ACHN (cell line): Measurements from ENCODE around the gene OSBPL5.
"Not testable (repeated sequence)": the region's sequence is repeated elsewhere in the genome, so short reads cannot be mapped to it uniquely, and the experiment has no call there.

Experiments used
- DNase-seq: peaks from one replicate; pipeline ENCODE4 v3.0.0-alpha.2; 2015
- in situ Hi-C: cut with HindIII; loops from 2 replicates; pipeline ENCODE4 v1.10.0; 2017; ENCODE audit warnings: low sequenced_read_pairs, low pct_ligation_motif_present, low pct_unique_long_range_greater_than_20kb

OSBPL5 gene

GRCh38 chr11:3186166-3186953 lies 21.2 kb upstream of the OSBPL5 start:
- no peak for DNase-seq
- in situ Hi-C loops, result no loop called here

GRCh38 chr11:3184732-3185347 lies 19.7 kb upstream of the OSBPL5 start:
- DNase-seq, result no peak
- in situ Hi-C loops, result no loop called here

- in situ Hi-C loops, result no loop called here
- no peak for DNase-seq
Measured at GRCh38 chr11:3183523-3183922, 18.4 kb upstream of the OSBPL5 start.

- in situ Hi-C loops, result no loop called here
- no peak for DNase-seq
Measured at GRCh38 chr11:3182462-3182852, 17.3 kb upstream of the OSBPL5 start.

GRCh38 chr11:3181725-3182461 lies 16.8 kb upstream of the OSBPL5 start:
- in situ Hi-C loops, result no loop called here
- no peak for DNase-seq

- in situ Hi-C loops, result no loop called here
- no peak for DNase-seq
Measured at GRCh38 chr11:3180869-3181268, 15.8 kb upstream of the OSBPL5 start.

- in situ Hi-C loops, result no loop called here
- no peak for DNase-seq
Measured at GRCh38 chr11:3178349-3178748, 13.2 kb upstream of the OSBPL5 start.

- in situ Hi-C loops, result no loop called here
- no peak for DNase-seq
Measured at GRCh38 chr11:3177931-3178330, 12.8 kb upstream of the OSBPL5 start.

- DNase-seq, result no peak
- in situ Hi-C loops, result no loop called here
Measured at GRCh38 chr11:3176487-3176886, 11.4 kb upstream of the OSBPL5 start.

- in situ Hi-C loops, result no loop called here
- DNase-seq, result no peak
Measured at GRCh38 chr11:3175194-3175593, 10.1 kb upstream of the OSBPL5 start.

- in situ Hi-C loops, result no loop called here
- DNase-seq, result no peak
Measured at GRCh38 chr11:3174387-3174786, 9.3 kb upstream of the OSBPL5 start.

GRCh38 chr11:3173795-3174194 lies 8.7 kb upstream of the OSBPL5 start:
- no peak for DNase-seq
- in situ Hi-C loops, result no loop called here

- DNase-seq, result no peak
- in situ Hi-C loops, result no loop called here
Measured at GRCh38 chr11:3171931-3172560, 6.9 kb upstream of the OSBPL5 start.

GRCh38 chr11:3170756-3171650 lies 5.9 kb upstream of the OSBPL5 start:
- in situ Hi-C loops, result no loop called here
- DNase-seq, result no peak

GRCh38 chr11:3170044-3170755 lies 5.1 kb upstream of the OSBPL5 start:
- in situ Hi-C loops, result no loop called here
- DNase-seq, result no peak

- no peak for DNase-seq
- in situ Hi-C loops, result no loop called here
Measured at GRCh38 chr11:3169255-3170043, 4.3 kb upstream of the OSBPL5 start.

- DNase-seq, in situ Hi-C loops: not testable (repeated sequence)
Measured at GRCh38 chr11:3168742-3169254, 3.7 kb upstream of the OSBPL5 start.
